ENCODE results near the gene CELF1. TPM values are rescaled to one million over a fixed set of nuclear protein-coding genes. Genes with fewer than 3 reads are reported as not detected.

CELF1 gene
- polyA plus RNA-seq, 1 donor = 79.2 TPM

DNA sequence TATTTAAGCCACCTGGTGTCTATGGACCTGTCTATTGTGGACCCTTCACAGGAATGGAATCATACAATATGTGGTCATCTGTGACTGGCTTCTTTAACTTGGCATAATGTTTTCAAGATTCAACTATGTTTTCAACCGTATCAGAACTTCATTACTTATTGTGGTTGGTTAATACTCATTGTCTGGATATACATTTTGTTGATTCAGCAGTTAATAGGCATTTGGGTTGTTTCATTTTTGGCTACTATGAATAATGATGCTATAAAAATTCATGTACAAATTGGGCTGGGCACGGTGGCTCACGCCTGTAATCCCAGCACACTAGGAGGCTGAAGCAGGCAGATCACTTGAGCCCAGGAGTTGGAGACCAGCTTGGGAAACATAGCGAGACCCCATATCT is 101.5 kb downstream of the CELF1 start:
- H3K27me3 ChIP-seq (ENCODE audit: control insufficient read depth, insufficient read depth, low read length) = no peaks in the 10 kb centered on the region
- H3K4me3 ChIP-seq (ENCODE audit: low read length) = no peak overlapping the region
- no peaks in the 10 kb centered on the region for H3K4me1 ChIP-seq (ENCODE audit: control insufficient read depth, insufficient read depth, low read length)
- no peaks in the 10 kb centered on the region for H3K36me3 ChIP-seq (ENCODE audit: control insufficient read depth, insufficient read depth, low read length)
- no peak overlapping the region for H3K27ac ChIP-seq (ENCODE audit: low read length)
- no peaks in the 10 kb centered on the region for H3K9me3 ChIP-seq (ENCODE audit: control insufficient read depth, low read depth, low read length)
- WGBS (ENCODE audit: insufficient coverage, low lambda C conversion rate) = no CpG with 5 or more reads among the region's 4 CpGs
- no peak for DNase-seq

DNA sequence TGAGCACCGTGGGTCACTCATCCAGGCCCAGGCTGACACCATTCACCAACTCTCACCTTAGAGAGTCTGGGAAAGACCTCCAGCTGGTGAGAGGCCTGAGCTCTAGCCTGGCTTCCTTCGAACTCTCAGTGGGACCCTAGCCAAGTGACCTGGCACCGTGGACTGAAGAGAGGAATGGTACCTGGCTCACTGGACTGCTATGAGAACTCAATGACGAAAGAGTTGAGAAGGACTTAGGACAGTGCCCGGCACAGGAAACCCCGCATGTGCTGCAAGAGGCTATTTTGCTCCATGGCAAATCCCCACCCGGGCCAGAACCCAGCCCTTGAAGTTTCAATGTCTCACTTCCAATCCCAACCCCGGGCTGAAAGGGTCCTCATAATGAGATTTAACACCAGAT is 103.4 kb downstream of the CELF1 start:
- H3K27ac ChIP-seq (ENCODE audit: low read length) = no peak overlapping the region
- no peaks in the 10 kb centered on the region for H3K36me3 ChIP-seq (ENCODE audit: control insufficient read depth, insufficient read depth, low read length)
- no CpG with 5 or more reads among the region's 8 CpGs for WGBS (ENCODE audit: insufficient coverage, low lambda C conversion rate)
- H3K9me3 ChIP-seq (ENCODE audit: control insufficient read depth, low read depth, low read length) = no peaks in the 10 kb centered on the region
- no peaks in the 10 kb centered on the region for H3K27me3 ChIP-seq (ENCODE audit: control insufficient read depth, insufficient read depth, low read length)
- no peaks in the 10 kb centered on the region for H3K4me1 ChIP-seq (ENCODE audit: control insufficient read depth, insufficient read depth, low read length)
- no peak for DNase-seq
- no peak overlapping the region for H3K4me3 ChIP-seq (ENCODE audit: low read length)

DNA sequence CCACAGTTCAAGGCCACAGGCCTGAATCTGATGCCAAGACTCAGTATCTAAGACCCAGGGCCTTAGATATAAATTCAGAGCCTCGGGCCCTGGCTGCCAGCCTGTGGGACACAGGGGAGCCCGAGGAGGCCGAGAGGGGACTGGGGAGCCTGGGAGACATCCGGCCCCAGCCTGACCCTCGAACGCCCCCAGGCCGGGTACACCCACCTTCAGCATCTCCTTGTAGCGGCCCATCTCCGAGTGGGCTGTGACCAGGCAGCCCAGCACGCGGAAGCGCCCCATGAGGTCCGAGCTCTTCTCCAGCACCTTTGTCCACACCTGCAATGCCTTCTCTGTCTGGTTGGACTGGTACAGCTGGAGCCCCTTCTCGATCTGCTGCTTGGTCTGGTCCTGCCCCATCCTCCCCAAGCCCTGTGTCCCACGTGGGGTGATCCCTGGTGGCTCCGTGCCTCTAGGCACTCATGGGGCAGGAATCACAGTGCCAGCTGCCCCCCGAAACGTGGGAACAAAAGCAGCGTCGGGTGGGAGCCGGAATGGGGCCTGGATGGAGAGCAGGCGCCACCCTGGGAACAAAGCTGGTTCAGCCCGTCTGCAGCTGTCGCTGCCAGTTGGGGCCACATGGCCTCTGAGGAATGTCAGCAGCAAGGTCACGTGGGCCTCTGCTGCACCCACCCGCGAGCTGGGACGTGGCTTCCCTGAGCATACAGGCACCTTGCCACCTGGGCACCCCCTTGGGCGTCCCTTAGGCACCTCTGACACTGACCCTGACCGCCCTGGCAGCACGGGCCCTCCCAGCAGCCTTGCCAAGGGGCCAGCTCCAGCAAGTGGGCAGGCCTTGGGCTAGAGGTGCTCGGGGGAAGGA is 104.1 kb downstream of the CELF1 start, which contains the start of gene RAPSN:
Gene RAPSN, minus strand, starts transcription at position 571 of the 862 bp plus-strand sequence. Its CDS starts 172 bp downstream, at position 399.
- no peaks in the 10 kb centered on the region for H3K27me3 ChIP-seq (ENCODE audit: control insufficient read depth, insufficient read depth, low read length)
- no peaks in the 10 kb centered on the region for H3K4me1 ChIP-seq (ENCODE audit: control insufficient read depth, insufficient read depth, low read length)
- no peaks in the 10 kb centered on the region for H3K36me3 ChIP-seq (ENCODE audit: control insufficient read depth, insufficient read depth, low read length)
- H3K9me3 ChIP-seq (ENCODE audit: control insufficient read depth, low read depth, low read length) = no peaks in the 10 kb centered on the region
- no peak within 1 kb of the TSS for H3K4me3 ChIP-seq (ENCODE audit: low read length)
- no peak for DNase-seq
- no peak within 1 kb of the TSS for H3K27ac ChIP-seq (ENCODE audit: low read length)
- no CpG with 5 or more reads among the region's 32 CpGs for WGBS (ENCODE audit: insufficient coverage, low lambda C conversion rate)

DNA sequence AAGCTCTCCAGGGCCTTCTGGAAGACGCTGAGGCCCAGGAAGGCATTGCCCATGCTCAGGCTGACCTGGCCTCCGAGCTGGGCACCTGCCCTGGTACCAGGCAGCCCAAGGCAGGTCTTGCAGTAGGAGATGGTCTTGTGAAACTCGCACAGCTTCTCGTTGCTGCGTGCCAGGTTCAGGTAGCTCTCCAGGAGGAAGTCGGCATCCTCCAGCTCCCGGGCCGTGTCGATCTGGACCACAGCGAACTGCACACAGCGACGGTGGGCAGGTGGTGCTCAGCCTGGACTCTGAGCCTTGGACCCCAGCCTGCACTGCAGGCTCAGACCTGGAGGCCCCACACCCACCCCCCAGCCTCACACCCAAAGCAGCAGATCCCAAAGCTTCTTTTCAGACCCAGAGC is 105.0 kb downstream of the CELF1 start:
- no peak overlapping the region for H3K4me3 ChIP-seq (ENCODE audit: low read length)
- H3K27ac ChIP-seq (ENCODE audit: low read length) = no peak overlapping the region
- no peaks in the 10 kb centered on the region for H3K27me3 ChIP-seq (ENCODE audit: control insufficient read depth, insufficient read depth, low read length)
- DNase-seq = no peak
- WGBS (ENCODE audit: insufficient coverage, low lambda C conversion rate) = no CpG with 5 or more reads among the region's 12 CpGs
- H3K9me3 ChIP-seq (ENCODE audit: control insufficient read depth, low read depth, low read length) = no peaks in the 10 kb centered on the region
- no peaks in the 10 kb centered on the region for H3K36me3 ChIP-seq (ENCODE audit: control insufficient read depth, insufficient read depth, low read length)
- H3K4me1 ChIP-seq (ENCODE audit: control insufficient read depth, insufficient read depth, low read length) = no peaks in the 10 kb centered on the region

DNA sequence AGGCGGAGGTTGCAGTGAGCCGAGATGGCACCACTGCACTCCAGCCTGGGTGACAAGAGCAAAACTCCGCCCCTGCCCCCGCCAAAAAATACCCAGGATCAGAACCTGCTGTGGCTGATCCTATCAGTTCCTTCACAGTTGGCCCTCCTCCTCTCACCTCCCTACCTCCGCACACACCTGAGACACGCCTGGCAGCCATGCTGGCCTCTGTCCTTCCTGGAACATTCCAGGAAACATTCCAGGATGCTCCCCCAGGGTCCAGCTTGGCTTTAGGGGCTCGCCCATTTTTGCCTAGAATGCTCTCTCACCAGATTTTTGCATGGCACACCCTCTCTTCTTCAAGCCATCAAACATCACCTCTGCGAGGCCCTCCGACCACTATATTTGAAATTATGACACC is 106.1 kb downstream of the CELF1 start:
- Histone ChIP-seq H3K9me3 (ENCODE audit: control insufficient read depth, low read depth, low read length) (no peaks in the 10 kb centered on the region), H3K27me3 (ENCODE audit: control insufficient read depth, insufficient read depth, low read length) (no peaks in the 10 kb centered on the region), H3K4me3 (ENCODE audit: low read length) (no peak overlapping the region), H3K36me3 (ENCODE audit: control insufficient read depth, insufficient read depth, low read length) (no peaks in the 10 kb centered on the region), H3K4me1 (ENCODE audit: control insufficient read depth, insufficient read depth, low read length) (no peaks in the 10 kb centered on the region), H3K27ac (ENCODE audit: low read length) (no peak overlapping the region)
- no CpG with 5 or more reads among the region's 9 CpGs for WGBS (ENCODE audit: insufficient coverage, low lambda C conversion rate)
- DNase-seq = no peak

DNA sequence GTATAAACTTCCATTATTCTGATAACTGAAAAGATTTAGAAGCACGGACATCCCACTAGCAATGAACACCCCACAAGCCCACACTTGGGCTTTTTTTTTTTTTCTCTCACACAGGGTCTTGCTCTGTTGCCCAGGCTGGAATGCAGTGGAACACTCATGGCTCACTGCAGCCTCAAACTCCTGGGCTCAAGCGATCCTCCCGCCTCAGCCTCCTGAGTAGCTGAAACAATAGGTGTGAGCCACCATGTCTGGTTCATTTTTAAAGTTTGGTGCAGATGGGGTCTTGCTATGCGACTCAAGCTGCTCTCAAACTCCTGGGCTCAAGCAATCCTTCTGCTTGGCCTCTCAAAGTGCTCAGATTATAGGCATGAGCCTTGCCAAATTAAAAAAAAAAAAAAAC is 107.1 kb downstream of the CELF1 start:
- no CpG with 5 or more reads among the region's 4 CpGs for WGBS (ENCODE audit: insufficient coverage, low lambda C conversion rate)

DNA sequence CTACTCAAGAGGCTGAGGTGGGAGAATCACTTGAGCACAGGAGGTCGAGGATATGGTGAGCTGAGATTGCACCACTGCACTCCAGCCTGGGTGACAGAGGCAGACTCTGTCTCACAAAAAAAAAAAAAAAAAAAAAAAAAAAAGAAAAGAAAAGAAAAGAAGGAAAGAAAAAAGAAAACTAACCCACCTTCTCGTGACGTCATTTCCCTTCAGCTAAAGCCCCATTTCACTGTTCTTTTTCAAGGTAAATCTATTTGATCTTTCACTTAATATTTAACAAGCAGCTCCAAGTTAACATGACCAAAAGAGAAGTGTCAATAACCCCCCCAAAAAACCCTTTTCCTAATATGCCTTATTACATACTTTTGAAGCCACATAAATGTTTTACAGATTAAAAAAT is 109.1 kb downstream of the CELF1 start:
- whole genome bisulfite sequencing (ENCODE audit: insufficient coverage, low lambda C conversion rate) = 75% methylated on average over 2 of the region's 3 CpGs

More for the DNA sequence above, 107.1 kb downstream of the CELF1 start:
- H3K9me3 ChIP-seq (ENCODE audit: control insufficient read depth, low read depth, low read length) = no peaks in the 10 kb centered on the region
- no peaks in the 10 kb centered on the region for H3K36me3 ChIP-seq (ENCODE audit: control insufficient read depth, insufficient read depth, low read length)
- H3K27ac ChIP-seq (ENCODE audit: low read length) = no peak overlapping the region
- no peaks in the 10 kb centered on the region for H3K4me1 ChIP-seq (ENCODE audit: control insufficient read depth, insufficient read depth, low read length)
- no peak overlapping the region for H3K4me3 ChIP-seq (ENCODE audit: low read length)
- H3K27me3 ChIP-seq (ENCODE audit: control insufficient read depth, insufficient read depth, low read length) = no peaks in the 10 kb centered on the region
- no peak for DNase-seq

DNA sequence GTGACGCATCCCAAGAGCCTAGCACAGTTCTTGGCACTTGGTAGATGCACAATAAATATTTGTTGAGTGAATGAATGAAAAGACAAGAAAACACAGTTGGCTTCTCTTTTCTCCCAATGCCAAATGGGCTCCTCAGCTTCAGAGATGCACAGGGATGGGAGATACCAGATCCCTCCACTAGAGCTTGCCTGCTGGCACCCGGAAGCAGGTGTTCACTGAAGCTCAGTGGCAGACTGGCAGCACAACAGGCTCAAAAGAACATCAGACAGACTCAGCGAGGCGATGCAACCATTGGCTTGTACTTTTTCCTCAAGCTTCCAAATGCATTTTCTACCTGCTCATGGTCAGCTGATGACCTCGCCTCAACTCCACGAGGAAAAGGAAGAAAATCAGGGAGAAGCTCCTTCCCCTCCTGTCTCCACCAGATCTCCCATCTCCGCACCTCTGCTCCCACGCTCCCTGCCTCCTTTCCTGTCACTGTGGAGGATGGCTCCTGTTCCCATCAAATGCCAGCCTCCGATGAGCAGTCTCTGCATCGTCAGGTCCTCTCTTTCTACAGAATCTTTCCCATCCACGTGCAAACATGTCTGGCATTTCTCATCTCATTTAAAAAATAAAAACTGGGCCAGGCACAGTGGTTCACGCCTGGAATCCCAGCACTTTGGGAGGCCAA is 109.8 kb downstream of the CELF1 start:
- WGBS (ENCODE audit: insufficient coverage, low lambda C conversion rate) = 87% methylated on average over 3 of the region's 12 CpGs
- Histone ChIP-seq H3K27me3 (ENCODE audit: control insufficient read depth, insufficient read depth, low read length) (no peaks in the 10 kb centered on the region), H3K9me3 (ENCODE audit: control insufficient read depth, low read depth, low read length) (no peaks in the 10 kb centered on the region), H3K4me3 (ENCODE audit: low read length) (no peak overlapping the region), H3K4me1 (ENCODE audit: control insufficient read depth, insufficient read depth, low read length) (peaks cover under 1% of the 10 kb centered on the region), H3K27ac (ENCODE audit: low read length) (no peak overlapping the region), H3K36me3 (ENCODE audit: control insufficient read depth, insufficient read depth, low read length) (no peaks in the 10 kb centered on the region)
- DNase-seq = no peak

More for the DNA sequence above, 109.1 kb downstream of the CELF1 start:
- no peaks in the 10 kb centered on the region for H3K36me3 ChIP-seq (ENCODE audit: control insufficient read depth, insufficient read depth, low read length)
- H3K27ac ChIP-seq (ENCODE audit: low read length) = no peak overlapping the region
- H3K27me3 ChIP-seq (ENCODE audit: control insufficient read depth, insufficient read depth, low read length) = no peaks in the 10 kb centered on the region
- no peak overlapping the region for H3K4me3 ChIP-seq (ENCODE audit: low read length)
- H3K9me3 ChIP-seq (ENCODE audit: control insufficient read depth, low read depth, low read length) = no peaks in the 10 kb centered on the region
- DNase-seq = no peak
- no peaks in the 10 kb centered on the region for H3K4me1 ChIP-seq (ENCODE audit: control insufficient read depth, insufficient read depth, low read length)

DNA sequence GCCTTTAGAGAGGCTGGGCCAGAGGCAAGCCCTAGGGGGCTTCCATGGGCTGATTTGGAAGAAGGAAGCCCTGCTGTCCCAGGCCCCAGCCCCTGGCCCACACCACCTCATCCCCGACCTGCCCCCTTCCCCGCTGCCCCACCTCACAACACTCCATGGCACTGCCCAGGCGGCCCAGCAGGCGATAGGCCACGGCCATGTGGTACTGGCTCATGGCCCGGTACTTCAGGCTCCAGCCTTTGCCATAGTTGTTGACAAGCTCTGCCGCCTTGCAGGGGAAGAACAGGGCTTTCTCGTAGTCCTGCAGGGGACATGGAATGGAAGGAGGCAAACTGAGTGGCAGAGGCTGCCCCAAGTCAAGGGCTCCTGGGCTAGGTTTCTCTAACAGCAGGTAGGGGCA is 110.4 kb downstream of the CELF1 start:
- Histone ChIP-seq H3K36me3 (ENCODE audit: control insufficient read depth, insufficient read depth, low read length) (no peaks in the 10 kb centered on the region), H3K27me3 (ENCODE audit: control insufficient read depth, insufficient read depth, low read length) (no peaks in the 10 kb centered on the region), H3K4me1 (ENCODE audit: control insufficient read depth, insufficient read depth, low read length) (peaks cover 7% of the 10 kb centered on the region), H3K27ac (ENCODE audit: low read length) (no peak overlapping the region), H3K9me3 (ENCODE audit: control insufficient read depth, low read depth, low read length) (no peaks in the 10 kb centered on the region), H3K4me3 (ENCODE audit: low read length) (no peak overlapping the region)
- DNase-seq = no peak
- no CpG with 5 or more reads among the region's 8 CpGs for WGBS (ENCODE audit: insufficient coverage, low lambda C conversion rate)

DNA sequence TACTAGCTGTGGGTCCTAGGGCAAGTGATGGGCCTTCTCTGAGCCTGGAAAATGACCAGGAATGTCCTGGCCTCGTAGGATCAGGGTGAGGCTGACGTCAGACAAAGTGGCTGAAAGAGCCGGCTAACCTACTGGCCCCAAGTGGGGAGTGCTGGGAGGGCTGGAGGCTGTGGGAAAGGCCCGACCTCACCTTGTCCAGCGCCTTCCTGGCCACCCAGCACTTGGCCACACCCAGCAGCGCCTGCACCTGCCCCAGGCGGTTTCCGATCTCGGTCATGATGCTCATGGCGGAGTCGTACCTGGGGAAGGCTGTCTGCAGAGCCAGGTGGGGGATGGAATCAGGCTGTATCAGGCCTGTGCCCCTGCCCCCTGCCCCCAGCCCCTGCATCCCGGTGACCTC is 111.5 kb downstream of the CELF1 start:
- H3K4me1 ChIP-seq (ENCODE audit: control insufficient read depth, insufficient read depth, low read length) = peaks cover 10% of the 10 kb centered on the region
- H3K27me3 ChIP-seq (ENCODE audit: control insufficient read depth, insufficient read depth, low read length) = no peaks in the 10 kb centered on the region
- WGBS (ENCODE audit: insufficient coverage, low lambda C conversion rate) = no CpG with 5 or more reads among the region's 12 CpGs
- H3K27ac ChIP-seq (ENCODE audit: low read length) = no peak overlapping the region
- H3K36me3 ChIP-seq (ENCODE audit: control insufficient read depth, insufficient read depth, low read length) = no peaks in the 10 kb centered on the region
- H3K9me3 ChIP-seq (ENCODE audit: control insufficient read depth, low read depth, low read length) = no peaks in the 10 kb centered on the region
- no peak overlapping the region for H3K4me3 ChIP-seq (ENCODE audit: low read length)
- no peak for DNase-seq

All from large intestine (tissue), 3 donors.